GM21576 (cell line): ENCODE data around the gene CLDN8.

Experiments used
- ATAC-seq: cut with Tn5 transposase; IDR thresholded peaks from one replicate; pipeline ENCODE4 v1.9.1; 2021; ENCODE audit warnings: mild to moderate bottlenecking, moderate library complexity; ENCODE audit not compliant: unreplicated experiment

The CLDN8 gene

DNA sequence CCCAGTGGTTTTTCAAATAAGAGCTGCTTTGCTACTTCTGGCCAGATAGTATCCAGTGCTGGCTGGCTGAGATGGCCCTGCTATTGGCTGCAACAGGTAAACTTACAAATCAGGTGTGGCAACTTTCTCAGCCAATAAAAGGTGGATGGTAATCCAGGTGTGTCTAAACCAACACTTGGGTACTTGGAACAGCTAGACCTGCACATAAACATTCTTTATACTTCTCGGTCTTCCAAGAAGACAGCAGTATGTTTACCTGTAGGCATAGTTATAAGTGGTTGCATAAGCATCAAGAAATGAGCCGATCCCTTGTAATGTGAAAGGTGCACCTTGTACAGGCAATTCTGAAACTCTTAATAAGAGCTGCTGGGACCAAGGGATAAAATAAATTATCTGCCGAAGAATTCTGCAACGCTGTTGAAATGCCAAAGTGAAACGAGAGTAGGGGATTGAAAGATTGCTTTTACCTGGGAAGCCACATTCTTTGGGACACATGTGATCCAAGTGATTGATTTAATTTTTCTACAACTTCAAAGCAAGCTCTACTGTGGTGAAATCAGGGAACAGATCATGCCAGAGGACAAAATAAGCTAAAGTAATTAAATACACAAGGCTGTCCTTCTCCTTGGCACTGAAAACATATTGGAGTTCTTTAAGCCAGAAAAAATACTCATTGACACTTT lies at the start of gene CLDN8:
Gene CLDN8, minus strand, starts transcription at position 57 of the 683 bp plus-strand sequence. CDS start 172 bp downstream, outside the sequence.
- no peak for ATAC-seq

GRCh38 chr21:30257773-30258172 lies 41.9 kb upstream of the CLDN8 start:
- no peak for ATAC-seq

DNA sequence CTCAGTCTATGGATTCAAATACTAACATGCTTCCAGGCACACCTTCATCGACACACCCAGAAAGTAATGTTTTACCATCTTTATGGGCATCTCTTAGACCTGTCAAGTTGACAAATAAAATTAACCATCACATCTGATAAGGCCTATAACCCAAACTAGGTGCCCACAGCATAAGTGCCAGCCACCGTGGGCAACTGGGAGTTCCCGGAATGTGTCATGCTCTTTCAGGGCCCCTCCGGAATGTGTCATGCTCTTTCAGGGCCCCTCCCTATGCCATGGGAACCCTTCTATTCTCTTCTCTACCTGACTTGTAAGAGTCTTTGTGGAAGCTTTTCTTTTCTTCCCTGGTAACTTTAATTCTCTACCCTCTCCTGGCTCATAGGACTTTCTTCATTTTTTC lies 40.2 kb upstream of the CLDN8 start:
- no peak for ATAC-seq

DNA sequence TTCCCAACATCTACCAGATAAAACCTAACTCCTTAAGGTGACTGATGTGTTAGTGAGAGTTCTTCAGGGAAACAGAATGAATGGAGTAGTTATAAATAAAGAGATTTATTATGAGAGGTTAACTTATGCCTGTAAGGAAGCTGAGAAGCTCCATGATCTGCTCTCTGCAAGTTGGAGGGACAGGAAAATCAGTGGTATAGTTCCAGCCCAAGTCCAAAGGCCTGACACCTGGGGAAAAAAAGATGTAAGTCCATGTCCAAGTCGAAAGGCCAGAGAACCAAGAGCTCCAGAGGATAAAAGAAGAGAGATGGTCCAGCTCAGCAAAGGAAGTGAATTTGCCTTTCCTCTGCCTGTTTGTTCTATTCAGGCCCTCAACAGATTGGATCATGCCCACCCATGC lies 39.8 kb upstream of the CLDN8 start:
- no peak for ATAC-seq

DNA sequence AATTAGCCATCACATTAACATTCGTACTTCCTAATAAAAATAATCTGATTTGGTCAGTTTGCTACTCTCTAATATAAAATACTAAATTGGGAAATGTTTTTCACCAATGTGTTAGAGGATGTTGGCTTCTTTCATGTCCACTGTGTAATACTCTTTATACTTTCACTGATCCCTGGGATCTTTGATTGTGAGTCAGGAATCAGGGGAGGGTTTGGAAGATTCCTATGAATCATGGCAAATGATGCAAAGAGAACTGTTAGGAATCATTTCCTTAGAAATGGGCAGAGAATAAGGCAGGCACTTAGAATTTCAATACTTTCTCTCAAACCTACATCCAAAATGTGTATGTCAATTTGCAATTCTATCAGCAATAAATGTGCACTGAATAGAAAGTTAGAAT lies 35.9 kb upstream of the CLDN8 start:
- ATAC-seq, result no peak

- ATAC-seq, result no peak
Measured at GRCh38 chr21:30249936-30250335, 34.0 kb upstream of the CLDN8 start.

- ATAC-seq, result no peak
Measured at GRCh38 chr21:30248844-30249243, 32.9 kb upstream of the CLDN8 start.

DNA sequence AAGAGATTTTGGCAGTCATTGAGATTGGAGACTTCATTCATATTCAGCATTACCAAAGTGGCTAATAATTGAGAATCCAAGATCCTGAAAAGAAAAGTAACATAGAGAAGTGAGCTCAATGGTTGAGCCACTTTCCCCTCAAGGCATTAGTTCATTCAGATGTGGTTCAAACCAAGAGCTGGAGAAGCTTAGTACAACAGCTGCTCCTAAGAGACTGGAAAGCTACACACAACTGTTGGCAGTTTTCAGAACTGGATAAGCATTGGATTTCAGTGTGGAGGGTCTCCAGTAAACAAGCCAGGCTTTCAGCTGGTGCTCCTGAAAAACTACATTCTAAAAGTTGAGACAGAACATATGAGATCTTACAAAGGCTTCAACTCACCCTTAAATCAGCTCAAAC lies 29.2 kb upstream of the CLDN8 start:
- no peak for ATAC-seq

- no peak for ATAC-seq
Measured at GRCh38 chr21:30243691-30244090, 27.8 kb upstream of the CLDN8 start.

- no peak for ATAC-seq
Measured at GRCh38 chr21:30240661-30241060, 24.8 kb upstream of the CLDN8 start.

GRCh38 chr21:30238168-30238567 lies 22.3 kb upstream of the CLDN8 start:
- no peak for ATAC-seq

DNA sequence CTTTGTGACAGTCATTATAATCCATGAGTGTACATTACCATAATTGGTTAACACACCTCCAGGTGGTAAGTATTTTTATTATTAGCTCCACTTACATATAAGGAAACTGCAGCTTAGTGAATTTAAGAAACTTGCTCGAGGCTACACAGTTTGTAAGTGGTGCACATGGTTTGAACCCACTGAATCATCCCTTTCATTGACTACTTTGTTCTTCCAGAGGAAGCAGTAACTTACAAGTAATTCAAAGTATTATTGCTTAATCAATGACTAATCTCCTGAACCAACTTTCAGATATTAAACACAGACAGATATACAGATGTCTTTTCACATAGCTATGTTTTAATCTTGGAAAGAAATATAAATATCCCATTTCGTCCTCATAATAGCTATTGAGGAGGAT lies 18.7 kb upstream of the CLDN8 start:
- ATAC-seq, result no peak

- ATAC-seq, result no peak
Measured at GRCh38 chr21:30234050-30234449, 18.2 kb upstream of the CLDN8 start.

GRCh38 chr21:30233228-30234020 lies 17.5 kb upstream of the CLDN8 start:
- no peak for ATAC-seq

GRCh38 chr21:30232011-30232410 lies 16.1 kb upstream of the CLDN8 start:
- no peak for ATAC-seq

- no peak for ATAC-seq
Measured at GRCh38 chr21:30227633-30228404, 11.9 kb upstream of the CLDN8 start.

- no peak for ATAC-seq
Measured at GRCh38 chr21:30227128-30227527, 11.2 kb upstream of the CLDN8 start.

- no peak for ATAC-seq
Measured at GRCh38 chr21:30223596-30223995, 7.7 kb upstream of the CLDN8 start.

DNA sequence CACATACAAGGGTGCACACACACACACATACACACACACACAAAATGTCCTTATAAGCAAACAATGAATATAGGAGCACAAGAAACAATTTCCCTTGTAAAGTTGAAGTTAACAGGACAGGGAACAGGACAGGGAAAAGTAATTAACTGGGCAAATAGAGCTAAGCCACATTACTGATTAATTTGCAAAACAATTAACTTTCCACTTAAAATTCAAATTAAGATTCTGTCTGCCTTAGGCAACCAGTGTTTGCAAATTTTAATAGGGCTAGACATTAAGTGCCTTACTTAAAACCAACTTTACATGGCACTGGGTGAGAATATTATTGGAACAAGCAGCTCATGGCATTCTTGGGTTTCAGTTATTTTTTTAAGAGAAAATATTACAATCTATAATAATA lies 6.8 kb upstream of the CLDN8 start:
- no peak for ATAC-seq

- ATAC-seq, result no peak
Measured at GRCh38 chr21:30211071-30211470, 4.8 kb downstream of the CLDN8 start.

DNA sequence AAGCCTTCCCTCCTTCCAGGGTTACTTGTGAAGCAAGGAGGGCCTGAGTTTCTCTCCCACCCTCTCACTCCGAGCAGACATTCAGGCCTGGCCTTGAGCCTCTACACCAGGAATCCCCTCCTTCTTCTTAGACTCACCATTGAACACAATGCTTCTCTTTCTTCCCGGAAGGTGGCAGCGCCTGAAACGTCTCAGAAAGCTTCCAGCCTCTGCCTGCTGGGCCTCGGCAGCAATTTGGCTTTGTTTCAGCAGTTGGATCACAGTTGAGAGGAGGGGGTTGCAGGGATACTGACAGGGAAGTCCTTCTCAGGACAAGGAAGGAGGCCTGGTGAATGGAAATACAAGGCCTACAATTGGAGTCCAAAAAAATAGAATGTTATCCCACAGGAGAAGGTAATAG lies 6.3 kb downstream of the CLDN8 start:
- no peak for ATAC-seq

GRCh38 chr21:30207252-30207579 lies 8.7 kb downstream of the CLDN8 start:
- ATAC-seq, result no peak
